NCI-H2227 treated with DMSO at 0.1 percent for 48 hours (cell line): ENCODE measurements around the gene MTMR12.

ENCODE experiments used
- DNase-seq: peaks from one replicate; lab custom pipeline; 2025; lab: John Stamatoyannopoulos, UW

The MTMR12 gene, protein sequence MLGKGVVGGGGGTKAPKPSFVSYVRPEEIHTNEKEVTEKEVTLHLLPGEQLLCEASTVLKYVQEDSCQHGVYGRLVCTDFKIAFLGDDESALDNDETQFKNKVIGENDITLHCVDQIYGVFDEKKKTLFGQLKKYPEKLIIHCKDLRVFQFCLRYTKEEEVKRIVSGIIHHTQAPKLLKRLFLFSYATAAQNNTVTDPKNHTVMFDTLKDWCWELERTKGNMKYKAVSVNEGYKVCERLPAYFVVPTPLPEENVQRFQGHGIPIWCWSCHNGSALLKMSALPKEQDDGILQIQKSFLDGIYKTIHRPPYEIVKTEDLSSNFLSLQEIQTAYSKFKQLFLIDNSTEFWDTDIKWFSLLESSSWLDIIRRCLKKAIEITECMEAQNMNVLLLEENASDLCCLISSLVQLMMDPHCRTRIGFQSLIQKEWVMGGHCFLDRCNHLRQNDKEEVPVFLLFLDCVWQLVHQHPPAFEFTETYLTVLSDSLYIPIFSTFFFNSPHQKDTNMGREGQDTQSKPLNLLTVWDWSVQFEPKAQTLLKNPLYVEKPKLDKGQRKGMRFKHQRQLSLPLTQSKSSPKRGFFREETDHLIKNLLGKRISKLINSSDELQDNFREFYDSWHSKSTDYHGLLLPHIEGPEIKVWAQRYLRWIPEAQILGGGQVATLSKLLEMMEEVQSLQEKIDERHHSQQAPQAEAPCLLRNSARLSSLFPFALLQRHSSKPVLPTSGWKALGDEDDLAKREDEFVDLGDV

DNA sequence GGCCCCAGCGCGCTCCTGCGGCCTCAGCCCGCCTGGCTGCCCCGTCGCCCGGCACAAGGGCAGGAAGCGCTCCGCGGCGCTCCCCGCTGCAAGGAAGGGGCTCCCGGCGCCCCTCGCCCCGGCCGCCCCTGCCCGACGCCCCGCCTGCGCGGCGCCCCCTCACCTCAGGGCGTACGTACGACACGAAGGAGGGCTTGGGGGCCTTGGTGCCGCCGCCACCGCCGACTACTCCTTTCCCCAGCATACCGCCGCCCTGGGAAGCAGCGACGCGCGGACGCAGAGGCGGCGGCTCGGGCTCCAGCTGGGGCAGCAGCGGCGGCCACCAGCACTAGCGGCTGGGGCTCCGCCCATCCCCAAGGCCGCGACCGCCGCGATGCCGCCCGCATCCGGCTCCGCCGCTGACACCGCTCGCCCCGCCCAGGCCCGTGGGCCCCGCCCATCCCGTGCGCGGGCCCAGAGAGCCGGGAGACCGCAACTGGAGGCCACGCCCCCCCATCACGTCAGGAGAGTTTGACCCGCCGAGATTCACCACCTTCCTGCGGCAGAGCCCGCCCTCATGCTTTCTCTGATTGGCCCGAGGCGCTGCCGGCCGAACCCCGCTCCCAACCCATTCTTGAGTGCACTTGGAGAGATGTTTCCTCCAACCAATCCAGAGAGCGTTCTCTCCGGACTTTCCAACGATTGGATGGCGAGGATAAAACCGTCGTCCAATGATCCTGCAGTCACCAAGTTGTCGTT is at the start of gene MTMR12:
Gene MTMR12 (minus strand): TSS at position 345 of the 738 bp plus-strand sequence. CDS start 101 bp downstream, at position 244.
- peak; percentile 100 for DNase-seq

DNA sequence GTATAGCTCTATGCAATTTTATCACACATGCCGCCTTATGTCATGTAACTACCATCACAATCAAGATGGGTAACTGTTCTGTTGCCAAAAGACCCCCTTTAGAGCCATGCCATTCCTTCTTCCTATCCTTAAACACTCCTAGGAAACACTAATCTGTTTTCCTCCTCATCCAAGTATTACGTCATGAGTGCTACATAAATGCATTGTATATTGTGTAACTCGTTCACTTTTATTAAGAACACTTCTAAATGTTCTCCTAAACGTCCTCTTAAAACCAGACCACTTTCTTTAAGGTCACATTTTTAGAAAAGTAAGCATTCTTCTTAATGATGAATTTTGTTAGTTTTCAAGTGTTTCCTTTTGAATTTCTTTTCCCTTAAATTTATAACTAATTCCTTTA is 49.8 kb upstream of the MTMR12 start:
- no peak for DNase-seq

DNA sequence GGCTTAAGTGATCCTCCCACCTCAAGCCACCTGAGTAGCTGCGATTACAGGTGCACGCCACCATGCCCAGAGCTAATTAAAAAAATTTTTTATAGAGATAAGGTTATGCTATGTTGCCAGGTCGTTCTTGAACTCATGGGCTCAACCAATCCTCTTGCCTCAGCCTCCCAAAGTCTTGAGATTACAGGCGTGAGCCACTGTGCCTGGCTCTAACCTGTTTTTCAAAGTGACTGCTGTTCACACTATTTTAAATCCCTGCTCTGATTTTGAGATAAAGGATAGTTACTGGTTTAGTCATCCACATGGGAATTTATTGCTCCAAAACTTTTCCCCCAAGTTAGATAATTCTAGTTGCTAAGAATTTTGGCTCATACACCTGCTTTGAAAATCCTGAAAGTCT is 48.2 kb upstream of the MTMR12 start:
- DNase-seq = no peak

DNA sequence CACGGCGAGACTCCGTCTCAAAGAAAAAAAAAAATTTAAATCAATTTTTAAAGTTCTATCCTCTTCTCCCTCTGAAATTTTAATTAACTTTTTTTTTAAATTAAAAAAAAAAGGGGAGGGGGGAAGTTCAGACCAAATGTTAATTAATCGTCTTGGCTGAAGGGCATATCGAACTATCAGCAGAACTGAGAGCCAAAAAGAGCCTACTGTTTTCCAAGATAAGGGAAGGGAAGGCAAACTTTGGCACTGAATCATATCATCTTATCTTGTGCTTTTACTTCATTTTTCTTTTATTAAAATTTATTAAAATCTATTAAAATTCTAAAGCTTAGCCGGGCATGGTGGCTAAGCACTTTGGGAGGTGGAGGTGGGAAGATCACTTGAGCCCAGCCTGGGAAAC is 45.9 kb upstream of the MTMR12 start:
- DNase-seq = no peak

DNA sequence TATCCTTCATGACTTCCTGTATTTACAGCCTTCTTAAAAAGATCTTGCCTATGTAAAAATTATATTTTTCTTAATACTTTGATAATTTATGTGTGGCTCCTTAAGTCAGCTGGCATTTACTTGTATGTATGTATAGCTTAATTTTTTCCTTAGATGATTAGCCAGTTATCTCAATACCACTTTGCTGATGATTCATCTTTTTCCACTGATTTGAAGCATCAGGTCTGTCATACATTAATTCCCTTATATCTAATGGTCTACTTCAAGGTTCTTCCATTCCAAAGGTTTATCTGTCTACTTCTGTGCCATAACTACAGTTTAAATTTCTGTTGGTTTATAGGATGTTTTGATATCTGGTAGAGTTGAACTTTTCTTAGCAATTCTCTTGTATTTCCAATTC is 44.9 kb upstream of the MTMR12 start:
- no peak for DNase-seq

DNA sequence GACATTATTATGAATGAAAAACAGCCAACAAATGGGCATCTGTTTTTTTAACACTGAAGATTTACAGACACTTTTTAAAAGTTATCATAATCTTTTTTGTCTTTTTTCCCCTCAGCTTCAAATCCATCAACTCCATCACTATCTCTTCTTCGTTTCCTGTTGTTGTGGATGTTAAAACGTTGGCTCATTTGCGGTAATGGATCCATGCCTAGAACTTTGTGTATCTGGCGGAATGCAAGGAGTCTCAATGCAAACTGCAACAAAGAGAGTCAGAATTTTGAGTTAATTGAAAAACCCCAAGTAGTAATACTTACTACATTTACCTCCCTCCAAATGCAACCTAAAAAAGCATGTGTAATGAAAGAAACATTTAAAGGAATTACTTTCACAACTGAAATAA is 42.9 kb upstream of the MTMR12 start:
- no peak for DNase-seq

DNA sequence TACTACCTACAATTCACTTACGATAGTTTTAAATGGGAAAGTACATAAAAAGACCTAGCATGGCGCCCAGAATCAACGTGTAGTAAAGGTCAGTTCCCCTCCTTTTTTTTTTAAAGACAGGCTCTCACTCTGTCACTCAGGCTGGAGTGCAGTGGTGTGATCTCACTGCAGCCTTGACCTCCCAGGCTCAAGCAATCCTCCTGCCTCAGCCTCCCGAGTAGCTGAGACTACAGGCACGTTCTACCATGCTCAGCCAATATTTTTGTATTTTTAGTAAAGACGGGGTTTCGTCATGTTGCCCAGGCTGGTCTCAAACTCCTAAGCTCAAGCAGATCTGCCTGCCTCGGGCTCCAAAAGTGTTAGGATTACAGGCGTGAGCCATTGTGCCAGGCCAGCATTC is 40.7 kb upstream of the MTMR12 start:
- no peak for DNase-seq

DNA sequence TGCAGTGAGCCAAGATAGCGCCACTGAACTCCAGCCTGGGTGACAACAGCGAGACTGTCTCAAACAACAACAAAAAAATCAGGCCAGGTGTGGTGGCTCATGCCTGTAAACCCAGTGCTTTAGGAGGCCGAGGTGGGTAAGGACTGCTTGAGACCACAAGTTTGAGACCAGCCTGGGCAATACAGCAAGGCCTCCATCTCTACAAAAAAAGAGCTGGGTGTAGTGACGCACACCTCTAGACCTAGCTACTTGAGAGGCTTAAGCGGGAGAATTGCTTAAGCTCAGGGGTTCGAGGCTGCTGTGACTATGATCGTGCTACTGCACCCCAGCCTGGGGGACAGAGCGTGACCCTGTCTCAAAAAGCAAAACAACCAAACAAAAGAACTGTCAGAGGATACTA is 39.9 kb upstream of the MTMR12 start:
- DNase-seq = no peak

DNA sequence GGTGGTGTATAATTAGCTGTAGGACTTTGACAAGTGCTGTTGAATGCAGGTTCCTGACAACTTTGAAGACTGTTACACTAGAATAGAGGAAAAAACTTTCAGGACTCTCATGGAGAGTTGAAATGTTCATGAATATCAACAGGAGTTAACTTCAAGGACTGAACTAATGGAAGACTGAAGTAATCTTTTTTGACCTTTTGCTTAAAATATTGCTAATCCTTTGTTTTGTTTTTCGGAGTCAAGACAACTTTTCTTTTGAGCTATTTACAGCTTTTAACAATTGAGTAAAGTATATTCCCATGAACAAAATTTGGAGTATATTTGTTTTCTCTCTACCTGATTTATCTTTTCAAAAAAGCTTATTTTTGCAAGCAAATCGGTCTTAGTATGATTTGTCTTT is 34.1 kb upstream of the MTMR12 start:
- DNase-seq = no peak

DNA sequence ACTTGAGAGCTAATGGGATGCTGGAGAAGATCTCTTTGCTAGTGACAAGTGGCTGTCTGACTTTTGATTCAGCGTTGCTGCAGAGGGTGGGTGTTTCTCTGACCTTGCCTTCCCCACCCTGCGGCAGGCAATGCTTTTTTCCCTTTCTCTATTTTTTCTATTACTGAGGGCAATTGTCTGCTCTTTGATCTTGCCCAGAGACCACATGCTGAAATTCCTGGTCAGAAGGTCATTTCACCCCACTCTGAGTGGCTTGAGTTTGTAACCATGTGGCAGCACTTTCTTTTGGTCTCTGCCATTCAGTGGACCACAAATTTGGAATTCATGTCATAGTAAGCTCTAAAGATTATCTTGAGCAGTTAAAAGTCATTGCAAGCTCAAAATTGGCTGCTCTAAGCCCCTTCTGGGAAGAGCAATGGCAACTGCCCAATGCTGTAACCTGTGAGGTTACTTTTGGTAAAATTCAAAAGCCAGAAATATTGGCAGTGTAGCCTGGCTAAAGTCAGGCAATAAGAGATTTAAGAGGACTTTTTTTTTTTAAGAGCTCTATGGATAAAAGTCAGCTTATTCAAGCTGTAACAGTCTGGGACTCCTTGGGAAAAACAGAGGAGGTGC is 30.4 kb upstream of the MTMR12 start:
- DNase-seq = no peak

DNA sequence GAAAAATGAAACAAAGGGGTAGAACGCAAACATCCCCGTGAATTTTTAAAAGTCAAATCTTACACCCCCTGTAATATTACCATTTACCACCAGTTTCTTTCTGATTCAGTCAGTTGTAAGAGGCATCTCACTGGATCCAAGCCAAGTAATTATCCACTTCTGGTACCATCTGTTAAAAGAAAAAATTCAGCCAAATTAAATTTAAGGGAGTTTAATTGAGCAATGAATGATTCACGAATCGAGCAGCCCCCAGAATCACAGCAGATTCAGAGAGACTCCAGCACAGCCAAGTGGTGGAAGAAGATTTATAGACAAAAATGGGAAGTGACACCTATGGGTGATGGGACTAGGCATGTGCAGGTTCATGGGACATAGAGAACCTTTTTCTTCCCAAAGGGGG is 29.9 kb upstream of the MTMR12 start:
- DNase-seq = peak; percentile 17

DNA sequence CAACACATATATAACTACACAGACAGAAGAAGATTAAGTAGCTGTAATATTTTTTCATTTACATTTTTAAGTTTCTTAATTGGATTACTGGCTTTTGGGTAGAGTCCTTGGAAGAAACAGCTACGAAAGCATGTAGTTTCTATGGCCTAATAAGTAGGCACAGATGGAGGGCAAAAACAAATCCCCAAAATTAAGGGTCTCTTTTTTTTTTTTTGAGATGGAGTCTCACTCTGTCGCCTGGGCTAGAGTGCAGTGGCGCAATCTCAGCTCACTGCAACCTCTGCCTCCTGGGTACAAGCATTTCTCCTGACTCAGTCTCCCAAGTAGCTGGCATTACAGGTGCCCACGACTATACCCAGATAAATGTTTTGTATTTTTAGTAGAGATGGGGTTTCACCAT is 27.1 kb upstream of the MTMR12 start:
- no peak for DNase-seq

DNA sequence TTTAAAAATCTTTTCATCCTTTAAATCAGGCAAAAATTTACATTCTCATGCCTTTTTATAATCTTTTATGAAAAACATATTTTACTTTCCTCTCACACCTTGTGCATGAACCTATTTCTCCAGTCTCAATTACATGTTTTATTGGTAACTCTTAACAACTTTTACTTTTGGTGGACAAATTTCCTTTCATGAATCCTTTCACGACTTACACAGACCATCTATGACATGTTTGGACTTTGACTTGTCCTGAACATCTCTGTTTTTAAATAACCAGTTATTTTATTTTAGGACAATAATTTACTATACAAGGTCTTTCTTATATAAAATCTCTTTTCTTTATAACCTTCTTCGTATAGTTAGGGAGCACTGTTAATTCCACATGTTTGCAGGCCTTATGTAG is 26.5 kb upstream of the MTMR12 start:
- DNase-seq = no peak

DNA sequence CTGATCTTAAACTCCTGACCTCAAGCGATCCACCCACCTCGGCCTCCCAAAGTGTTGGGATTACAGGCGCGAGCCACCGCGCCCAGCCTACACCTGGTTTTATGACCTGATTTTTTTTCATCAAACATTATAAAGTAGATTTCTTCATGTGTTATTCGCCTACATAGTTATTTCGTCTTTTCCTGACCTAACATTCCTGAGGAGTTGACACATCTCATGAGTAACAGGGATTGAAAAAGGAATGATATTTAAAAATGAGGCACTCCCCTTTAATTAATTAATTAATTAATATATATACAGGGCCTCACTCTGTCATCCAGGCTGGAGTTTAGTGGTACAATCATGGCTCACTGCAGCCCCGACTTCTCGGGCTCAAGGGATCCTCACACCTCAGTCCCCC is 20.2 kb upstream of the MTMR12 start:
- DNase-seq = no peak

DNA sequence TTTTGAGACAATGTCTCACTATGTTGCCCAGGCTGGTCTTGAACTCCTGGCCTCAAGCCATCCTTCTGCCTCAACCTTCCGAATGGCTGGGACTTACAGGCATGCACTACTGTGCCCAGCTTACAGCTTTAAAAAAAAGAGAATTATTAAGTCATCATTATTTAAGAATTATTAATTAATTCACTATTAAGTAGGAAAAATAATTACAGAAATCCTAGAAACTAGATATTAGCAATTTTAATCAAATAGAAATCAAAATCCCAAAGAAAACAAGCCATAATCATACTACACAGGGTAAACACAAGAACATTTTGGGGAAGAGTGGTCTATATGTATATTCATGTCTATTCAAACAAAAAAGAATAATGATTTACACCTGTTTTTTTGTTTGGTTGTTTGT is 19.6 kb upstream of the MTMR12 start:
- DNase-seq = no peak

DNA sequence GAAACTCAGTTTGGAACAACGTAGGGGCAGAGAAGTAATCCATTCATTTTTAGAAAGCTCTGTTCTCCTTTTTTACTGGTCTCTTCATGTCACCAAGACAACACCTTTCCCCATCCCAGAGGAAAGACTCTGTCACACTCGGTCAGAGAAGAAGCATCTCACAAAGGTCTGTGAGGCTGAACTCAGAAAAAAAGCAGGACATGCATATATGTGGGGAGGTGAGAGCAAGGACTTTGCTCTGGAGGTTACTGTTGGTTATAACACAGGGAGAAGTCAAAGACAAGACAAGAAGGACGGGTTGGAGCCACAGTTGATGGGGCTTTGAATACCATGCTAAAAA is 19.2 kb upstream of the MTMR12 start:
- no peak for DNase-seq

DNA sequence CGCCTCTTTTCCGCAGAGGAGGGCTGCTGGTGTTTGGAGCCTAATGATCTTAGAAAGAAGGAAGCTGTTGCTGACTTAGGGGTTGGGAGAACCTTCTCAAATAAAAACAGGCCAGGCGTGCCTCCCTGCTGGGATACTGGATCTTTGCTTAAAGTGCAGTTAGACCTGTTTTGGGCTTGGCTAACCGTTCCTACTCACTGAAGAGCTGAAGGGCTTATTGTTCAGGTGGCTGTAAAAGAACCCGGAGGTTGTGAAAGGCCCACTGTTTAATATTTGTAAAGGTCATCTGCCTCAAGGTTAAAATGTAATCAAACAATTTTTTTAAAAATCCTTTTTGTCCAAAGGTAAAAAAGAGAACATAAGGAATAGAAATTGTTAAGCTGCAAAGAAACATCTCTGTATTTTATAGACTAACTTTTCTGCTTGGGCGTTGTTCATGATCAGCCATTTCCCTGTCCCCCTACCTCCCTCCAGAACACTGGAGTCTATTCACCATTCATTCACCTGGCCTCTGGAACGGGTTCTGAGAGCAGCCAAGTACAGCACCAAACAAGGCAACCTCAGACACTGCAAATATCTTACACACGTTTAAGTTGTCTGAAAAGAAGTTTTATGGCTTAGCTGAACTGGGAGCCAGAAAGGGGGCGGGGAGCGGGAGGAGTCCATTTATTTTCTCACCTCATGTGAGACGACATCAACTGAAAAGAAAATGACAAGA is 18.6 kb upstream of the MTMR12 start:
- DNase-seq = no peak

DNA sequence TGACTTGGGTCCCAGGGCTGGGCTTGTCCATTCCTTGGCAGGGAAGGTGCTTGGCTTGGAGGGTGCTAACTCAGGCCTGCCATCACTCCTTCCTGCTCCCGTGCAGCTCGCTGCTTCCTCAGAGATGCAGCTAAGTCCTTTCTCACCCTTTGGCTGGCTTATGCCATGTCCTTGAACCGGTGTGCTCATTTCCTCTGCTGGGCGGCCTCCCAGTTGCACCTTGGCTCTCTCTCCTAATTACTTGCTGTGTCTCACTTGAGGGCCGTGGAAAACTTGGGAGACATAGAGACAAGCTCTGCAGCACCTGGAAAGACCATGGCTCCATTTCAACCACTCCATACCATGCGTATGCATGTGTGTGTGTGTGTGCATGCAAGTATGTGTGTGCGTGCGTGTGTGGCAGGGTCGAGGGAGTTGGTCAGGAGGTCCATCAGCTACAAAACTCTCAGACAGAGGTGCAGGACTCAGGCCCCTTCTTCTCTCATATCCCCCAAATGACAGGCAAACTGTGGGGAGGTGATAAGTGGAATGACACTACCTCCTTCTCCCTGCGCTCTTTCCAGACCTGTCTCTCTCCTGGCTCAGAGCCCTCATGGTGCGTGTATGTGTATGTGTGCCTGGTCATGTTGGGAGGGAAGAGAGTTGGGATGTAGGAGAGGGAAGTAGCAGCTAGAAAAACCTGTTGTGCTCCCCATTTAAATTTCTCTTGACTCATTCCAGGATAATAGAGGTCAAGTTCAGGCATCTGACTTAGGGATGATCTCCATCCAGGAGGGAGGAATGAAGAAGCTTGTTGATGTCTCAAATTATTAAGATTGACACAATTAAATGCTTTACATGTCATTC is 17.6 kb upstream of the MTMR12 start:
- DNase-seq = no peak

DNA sequence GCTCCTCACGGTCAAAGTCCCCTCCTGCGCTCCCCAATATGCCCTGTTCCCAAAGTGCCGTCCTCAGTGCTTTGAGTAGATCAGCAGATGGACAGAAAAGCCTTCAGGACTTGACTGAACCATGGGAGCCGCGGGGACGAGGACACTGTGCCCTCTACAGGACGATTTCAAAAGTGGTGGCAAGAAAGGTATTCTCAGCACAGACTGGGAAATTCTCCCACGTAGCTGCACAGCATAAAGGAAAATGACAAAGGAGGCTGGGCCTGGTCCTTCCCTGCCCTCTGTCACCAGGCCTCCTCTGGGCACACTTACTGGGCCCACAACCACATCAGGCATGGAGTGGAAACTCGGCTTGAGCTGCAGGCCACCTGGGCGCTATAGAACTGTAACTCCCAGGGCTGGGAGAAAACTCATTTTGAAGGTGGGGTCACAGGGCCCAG is 16.7 kb upstream of the MTMR12 start:
- DNase-seq = no peak

DNA sequence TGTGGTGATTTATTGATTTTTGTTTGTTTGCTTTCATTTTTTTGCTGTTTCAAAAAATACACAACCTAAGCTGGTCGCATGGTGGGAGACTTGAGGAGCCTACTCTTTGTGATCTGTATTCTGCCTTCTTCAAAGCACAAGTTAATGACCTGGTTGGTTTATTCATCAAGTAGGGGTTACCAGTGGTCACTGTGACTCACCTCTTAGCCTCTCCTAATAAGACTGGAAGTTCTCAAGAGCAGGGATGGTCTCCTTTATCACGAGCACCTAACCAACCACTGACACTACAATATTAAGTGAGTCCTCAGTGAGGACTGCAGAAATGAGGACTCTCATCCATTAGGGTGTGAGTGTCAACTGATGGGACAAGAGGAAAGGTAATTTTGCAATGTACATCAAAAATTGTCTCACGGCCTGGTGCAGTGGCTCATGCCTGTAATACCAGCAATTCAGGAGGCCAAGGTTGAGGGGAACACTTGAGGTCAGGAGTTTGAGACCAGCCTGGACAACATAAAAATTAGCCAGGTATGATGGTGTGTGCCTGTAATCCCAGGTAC is 13.6 kb upstream of the MTMR12 start:
- no peak for DNase-seq

DNA sequence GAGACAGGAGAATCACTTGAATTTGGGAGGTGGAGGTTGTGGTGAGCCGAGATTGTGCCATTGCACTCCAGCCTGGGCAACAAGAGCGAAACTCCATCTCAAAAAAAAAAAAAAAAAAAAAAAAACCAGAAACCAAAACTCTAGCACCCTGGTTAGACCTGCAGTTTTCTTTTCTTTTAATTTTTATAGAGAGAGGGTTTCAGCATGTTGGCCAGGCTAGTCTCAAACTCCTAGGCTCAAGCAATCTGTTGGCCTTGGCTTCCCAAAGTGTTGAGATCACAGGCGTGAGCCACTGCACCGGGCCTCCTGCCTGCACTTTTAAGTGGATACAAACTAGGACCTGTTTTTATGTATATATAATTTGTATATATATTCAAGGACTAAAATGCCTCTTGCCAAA is 12.9 kb upstream of the MTMR12 start:
- DNase-seq = no peak
